A549 treated with ZK216348 at 1 μM for 4 hours (cell line): ENCODE measurements around the gene SLC1A4. TPM values are rescaled to one million over a fixed set of nuclear protein-coding genes. Genes with fewer than 3 reads are reported as not detected.

Experiments used
- total RNA-seq: library from RNA; stranded (reverse); fragments of 200-300 nt; extraction: Qiagen RNA extraction; gene quantifications from 5 replicates; pipeline ENCODE4 v1.2.3, GENCODE V29; 2022; ENCODE audit warnings: low read depth

Gene SLC1A4
- 9.4 to 12.3 TPM (median 11.0 TPM) in 5 replicates for total RNA-seq

DNA sequence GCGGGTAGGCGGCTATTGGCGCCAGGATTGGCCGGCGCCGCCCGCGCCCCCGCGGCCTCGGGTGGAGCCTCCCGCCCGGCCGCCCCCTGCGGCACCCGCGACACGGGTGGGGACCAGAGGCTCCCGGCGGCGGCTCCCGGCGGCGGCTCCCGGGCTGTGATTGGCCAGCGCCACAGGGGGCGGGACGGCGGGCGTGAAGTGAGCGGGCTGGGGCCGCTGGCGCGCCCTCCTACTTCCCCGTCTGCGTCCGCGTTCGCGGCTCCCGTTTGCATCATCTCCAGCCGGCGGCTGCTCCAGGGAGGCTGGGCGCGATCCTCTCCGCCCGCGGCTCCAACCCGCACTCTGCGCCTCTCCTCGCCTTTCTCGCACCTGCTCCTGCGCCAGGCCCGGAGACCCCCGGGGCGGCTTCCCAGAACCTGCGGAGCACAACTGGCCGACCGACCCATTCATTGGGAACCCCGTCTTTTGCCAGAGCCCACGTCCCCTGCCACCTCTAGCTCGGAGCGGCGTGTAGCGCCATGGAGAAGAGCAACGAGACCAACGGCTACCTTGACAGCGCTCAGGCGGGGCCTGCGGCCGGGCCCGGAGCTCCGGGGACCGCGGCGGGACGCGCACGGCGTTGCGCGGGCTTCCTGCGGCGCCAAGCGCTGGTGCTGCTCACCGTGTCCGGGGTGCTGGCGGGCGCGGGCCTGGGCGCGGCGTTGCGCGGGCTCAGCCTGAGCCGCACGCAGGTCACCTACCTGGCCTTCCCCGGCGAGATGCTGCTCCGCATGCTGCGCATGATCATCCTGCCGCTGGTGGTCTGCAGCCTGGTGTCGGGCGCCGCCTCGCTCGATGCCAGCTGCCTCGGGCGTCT, at the start of gene SLC1A4:
Gene SLC1A4, plus strand, starts transcription at position 274 of the 856 bp plus-strand sequence. Its CDS starts 245 bp downstream, at position 519.

DNA sequence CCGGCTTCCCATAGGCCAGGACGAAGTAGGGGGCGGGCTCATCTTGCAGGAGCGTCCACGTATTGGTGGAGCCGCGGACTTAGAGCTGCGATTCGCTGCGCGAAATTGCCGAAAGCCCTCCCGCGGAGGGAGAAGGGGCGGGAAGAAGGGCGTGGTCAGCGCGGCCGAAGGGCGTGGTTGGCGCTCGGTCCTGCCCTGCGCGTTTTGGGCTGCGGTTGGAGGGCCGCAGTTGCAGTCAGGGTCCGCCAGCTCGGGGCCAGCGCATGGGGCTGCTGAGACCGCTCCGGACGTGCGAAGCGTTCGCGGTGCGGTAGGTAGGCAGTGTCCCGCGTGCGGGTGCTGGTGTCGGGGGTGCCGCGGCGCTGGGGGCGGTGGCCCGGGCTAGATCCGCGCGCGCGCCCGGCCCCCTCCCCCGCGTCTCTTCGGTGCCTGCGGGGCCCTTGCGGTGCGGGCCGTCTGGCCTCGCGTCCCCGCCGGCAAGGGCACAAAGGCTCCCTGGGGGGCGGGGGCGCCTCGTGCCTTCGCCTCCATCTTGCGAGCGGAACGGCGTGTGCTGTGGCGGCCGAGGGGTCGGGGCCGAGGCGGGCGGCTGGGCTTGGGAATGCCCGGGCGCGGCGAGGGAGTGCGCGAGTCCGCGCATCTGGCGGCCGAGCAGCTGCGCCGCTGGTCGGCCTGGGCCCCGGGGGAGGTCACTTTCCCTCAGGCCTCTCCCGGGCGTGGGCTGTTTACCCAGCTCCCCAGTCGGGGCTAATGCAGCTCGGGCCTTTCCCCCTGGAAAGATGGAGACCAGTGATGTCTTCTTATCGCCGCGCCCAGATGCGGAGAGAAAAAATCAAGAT, 67.2 kb downstream of the SLC1A4 start, which contains the start of gene CEP68:
Gene CEP68, plus strand, starts transcription at position 202 of the 839 bp plus-strand sequence. CDS start 13,029 bp downstream, outside the sequence.

Other genes with a start within 250 kb of the SLC1A4 start
- 6.8 to 11.7 TPM (median 10.8 TPM) in 5 replicates for gene CEP68, start 67.0 kb downstream of the SLC1A4 start, total RNA-seq
- 170 to 259 TPM (median 232 TPM) in 5 replicates for gene RAB1A, start 140.7 kb downstream of the SLC1A4 start, total RNA-seq
- gene ACTR2, start 238.4 kb downstream of the SLC1A4 start, total RNA-seq: 127 to 186 TPM (median 171 TPM) in 5 replicates